Measurements from ENCODE around the gene ATXN7L3. TPM values are rescaled to one million over a fixed set of nuclear protein-coding genes. Genes with fewer than 3 reads are reported as not detected.

The ATXN7L3 gene
- total RNA-seq, 1 donor from 2014 or later: 32.4 TPM

- Histone ChIP-seq H3K27me3 (ENCODE audit: control insufficient read depth, insufficient read depth, low read length) (no peaks in the 10 kb centered on the region), H3K36me3 (ENCODE audit: control insufficient read depth, insufficient read depth, low read length) (peaks cover 44% of the 10 kb centered on the region), H3K4me3 (ENCODE audit: low read depth, low read length) (no peak overlapping the region)
- DNase-seq (ENCODE audit: low read depth) (no peak), FAIRE-seq (no peak)
- TF ChIP-seq CTCF (IDR thresholded peaks at IDR 0.05; ENCODE audit: insufficient read depth, low read length, severe bottlenecking): no peak
Measured at GRCh38 chr17:44192750-44193149, 6.9 kb downstream of the ATXN7L3 start.

- H3K27me3 ChIP-seq (ENCODE audit: control insufficient read depth, insufficient read depth, low read length): no peaks in the 10 kb centered on the region
- no peak for DNase-seq (ENCODE audit: low read depth)
- TF ChIP-seq CTCF (IDR thresholded peaks at IDR 0.05; ENCODE audit: insufficient read depth, low read length, severe bottlenecking): no peak
- FAIRE-seq: no peak
- peaks cover 40% of the 10 kb centered on the region for H3K36me3 ChIP-seq (ENCODE audit: control insufficient read depth, insufficient read depth, low read length)
- H3K4me3 ChIP-seq (ENCODE audit: low read depth, low read length): no peak overlapping the region
Measured at GRCh38 chr17:44191941-44192496, 7.7 kb downstream of the ATXN7L3 start.

DNA sequence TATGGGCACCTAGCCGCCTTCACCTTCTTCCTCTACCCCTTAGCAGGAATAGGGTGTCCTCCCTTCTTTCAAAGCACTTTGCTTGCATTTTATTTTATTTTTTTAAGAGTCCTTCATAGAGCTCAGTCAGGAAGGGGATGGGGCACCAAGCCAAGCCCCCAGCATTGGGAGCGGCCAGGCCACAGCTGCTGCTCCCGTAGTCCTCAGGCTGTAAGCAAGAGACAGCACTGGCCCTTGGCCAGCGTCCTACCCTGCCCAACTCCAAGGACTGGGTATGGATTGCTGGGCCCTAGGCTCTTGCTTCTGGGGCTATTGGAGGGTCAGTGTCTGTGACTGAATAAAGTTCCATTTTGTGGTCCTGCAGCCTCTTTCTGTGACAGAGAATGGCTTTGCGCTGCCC is 8.3 kb downstream of the ATXN7L3 start:
- DNase-seq (ENCODE audit: low read depth) (no peak), FAIRE-seq (no peak)
- H3K36me3 ChIP-seq (ENCODE audit: control insufficient read depth, insufficient read depth, low read length): peaks cover 36% of the 10 kb centered on the region
- H3K4me3 ChIP-seq (ENCODE audit: low read depth, low read length): no peak overlapping the region
- no peaks in the 10 kb centered on the region for H3K27me3 ChIP-seq (ENCODE audit: control insufficient read depth, insufficient read depth, low read length)
- no peak for TF ChIP-seq CTCF (IDR thresholded peaks at IDR 0.05; ENCODE audit: insufficient read depth, low read length, severe bottlenecking)

- no peak for FAIRE-seq
- Histone ChIP-seq H3K27me3 (ENCODE audit: control insufficient read depth, insufficient read depth, low read length) (no peaks in the 10 kb centered on the region), H3K4me3 (ENCODE audit: low read depth, low read length) (no peak overlapping the region), H3K36me3 (ENCODE audit: control insufficient read depth, insufficient read depth, low read length) (peaks cover 29% of the 10 kb centered on the region)
- no peak for TF ChIP-seq CTCF (IDR thresholded peaks at IDR 0.05; ENCODE audit: insufficient read depth, low read length, severe bottlenecking)
- DNase-seq (ENCODE audit: low read depth): no peak
Measured at GRCh38 chr17:44190481-44190880, 9.2 kb downstream of the ATXN7L3 start.

DNA sequence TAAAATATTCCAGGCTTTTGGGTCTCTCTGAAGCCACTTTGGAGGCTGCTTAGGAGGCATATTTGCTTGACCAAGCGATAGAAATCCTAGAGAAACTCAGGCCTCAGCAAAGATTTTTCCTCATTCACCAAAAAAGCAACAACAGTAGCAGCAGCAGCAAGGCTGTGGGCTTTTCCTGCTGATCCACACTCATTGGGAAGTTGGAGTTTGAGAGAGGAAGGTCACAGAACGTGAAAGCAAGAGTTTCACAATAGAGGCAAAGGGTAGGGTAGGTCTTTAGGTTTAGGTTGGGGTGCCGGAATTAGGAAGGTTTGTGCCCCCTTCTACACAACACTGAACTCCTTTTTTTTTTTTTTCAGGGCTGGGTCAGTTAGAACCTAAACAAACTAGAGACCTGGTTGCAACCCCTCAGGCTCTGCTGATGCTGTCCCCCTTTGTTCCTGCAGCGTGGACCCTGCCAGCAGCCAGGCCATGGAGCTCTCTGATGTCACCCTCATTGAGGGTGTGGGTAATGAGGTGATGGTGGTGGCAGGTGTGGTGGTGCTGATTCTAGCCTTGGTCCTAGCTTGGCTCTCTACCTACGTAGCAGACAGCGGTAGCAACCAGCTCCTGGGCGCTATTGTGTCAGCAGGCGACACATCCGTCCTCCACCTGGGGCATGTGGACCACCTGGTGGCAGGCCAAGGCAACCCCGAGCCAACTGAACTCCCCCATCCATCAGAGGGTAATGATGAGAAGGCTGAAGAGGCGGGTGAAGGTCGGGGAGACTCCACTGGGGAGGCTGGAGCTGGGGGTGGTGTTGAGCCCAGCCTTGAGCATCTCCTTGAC is 10.9 kb downstream of the ATXN7L3 start:
- H3K36me3 ChIP-seq (ENCODE audit: control insufficient read depth, insufficient read depth, low read length): peaks cover 18% of the 10 kb centered on the region
- no peak for FAIRE-seq
- no peak overlapping the region for H3K4me3 ChIP-seq (ENCODE audit: low read depth, low read length)
- no peak for DNase-seq (ENCODE audit: low read depth)
- no peaks in the 10 kb centered on the region for H3K27me3 ChIP-seq (ENCODE audit: control insufficient read depth, insufficient read depth, low read length)
- TF ChIP-seq CTCF (IDR thresholded peaks at IDR 0.05; ENCODE audit: insufficient read depth, low read length, severe bottlenecking): no peak

All from bronchial epithelial cell (primary cell).